Stimulated activated naive CD4-positive, alpha-beta T cell (primary cell): ENCODE data around the gene SLC44A4.

Experiments used
- DNase-seq, 6 experiments: peaks; one replicate each; lab custom pipeline; 2025; lab: John Stamatoyannopoulos, UW

Gene SLC44A4

DNA sequence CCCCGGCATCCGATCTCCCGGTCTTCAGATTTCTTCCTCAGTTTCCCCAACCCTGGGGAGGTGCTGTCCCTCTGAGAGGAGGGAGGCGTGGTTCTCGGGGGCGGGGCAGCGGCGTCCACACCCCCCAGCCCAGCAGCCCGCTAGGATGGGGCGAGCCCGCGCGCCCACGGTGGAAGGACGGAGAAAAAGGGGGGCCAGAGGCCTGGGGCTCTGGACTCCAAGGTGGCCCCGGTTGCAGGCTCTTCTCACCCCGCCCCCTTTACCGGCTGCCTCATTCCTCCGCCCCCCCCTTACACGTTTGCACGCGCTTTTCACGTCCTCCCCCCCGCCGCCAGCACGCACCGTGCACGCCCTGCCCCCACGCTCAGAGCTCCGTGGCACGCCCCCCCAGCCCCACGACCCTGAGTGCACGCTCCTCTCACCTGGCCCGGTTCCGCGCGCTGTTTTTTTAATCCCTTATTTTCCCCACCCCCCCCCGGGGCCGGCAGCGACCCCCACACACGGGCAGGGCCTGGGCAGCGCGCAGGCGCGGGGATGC lies 22.7 kb upstream of the SLC44A4 start:
- DNase-seq, result peak; percentile 61 to 87 (median 78)

DNA sequence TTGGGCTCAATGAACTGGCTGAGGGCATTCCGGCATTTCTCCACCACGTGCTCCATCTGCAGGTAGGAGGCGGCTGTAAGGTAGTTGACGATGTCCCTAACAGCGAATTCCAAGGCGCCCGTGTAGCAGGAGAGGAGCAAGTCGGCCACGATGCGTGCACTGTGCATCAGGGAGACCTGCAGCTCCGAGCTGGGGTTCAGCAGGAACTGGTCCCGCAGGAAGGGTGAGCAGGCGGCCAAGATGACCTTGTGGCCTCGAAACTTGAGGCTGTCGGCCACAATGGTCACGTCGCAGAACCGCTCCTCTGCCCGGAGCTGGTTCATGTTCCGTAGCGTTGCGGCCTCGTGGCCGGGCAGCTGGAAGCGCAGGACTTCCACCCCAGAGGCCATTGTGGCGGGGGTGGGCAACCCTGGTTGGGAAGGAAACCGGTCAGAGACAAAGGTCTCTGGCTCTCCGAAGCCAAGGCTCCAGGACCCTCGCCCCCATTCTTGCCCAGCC lies 22.2 kb upstream of the SLC44A4 start:
- DNase-seq, result no peak

DNA sequence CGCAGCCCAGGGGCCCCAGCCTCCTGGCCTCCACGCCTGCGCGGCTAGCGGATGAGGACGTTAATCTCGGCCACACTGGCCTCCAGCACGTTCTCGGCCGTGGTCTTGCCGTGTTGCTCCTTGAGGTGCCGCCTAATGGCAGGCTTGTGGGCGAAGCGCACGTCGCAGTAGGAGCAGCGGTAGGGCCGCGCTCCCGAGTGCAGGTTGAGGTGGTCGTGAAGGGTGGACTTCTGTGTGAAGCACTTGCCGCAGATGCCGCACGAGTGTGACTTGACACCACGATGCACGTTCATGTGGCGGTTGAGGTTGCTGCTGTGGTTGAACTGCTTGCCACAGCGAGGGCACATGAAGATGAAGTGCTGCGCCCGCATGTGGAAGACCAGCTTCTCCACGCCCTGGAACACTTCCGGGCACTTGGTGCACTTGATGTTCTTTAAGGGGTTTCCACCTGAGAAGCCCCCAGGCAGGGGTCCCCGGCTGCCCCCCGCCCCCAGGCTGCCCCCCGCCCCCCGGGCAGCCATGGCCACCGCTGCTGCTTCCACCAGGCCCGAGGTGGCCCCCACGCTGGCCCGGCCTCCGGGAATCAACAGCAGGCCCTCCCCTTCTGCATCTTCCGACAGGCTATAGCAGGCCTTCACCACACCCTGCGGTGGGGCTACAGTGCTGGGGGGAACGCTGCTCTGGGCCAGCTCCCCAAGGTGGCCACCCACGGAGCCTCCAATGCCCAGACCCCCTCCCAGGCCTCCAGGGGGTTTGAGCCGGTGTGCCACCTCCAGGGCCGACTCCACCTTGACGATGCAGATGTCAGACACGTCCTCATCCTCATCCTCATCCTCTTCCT lies 21.3 kb upstream of the SLC44A4 start:
- no peak for DNase-seq

DNA sequence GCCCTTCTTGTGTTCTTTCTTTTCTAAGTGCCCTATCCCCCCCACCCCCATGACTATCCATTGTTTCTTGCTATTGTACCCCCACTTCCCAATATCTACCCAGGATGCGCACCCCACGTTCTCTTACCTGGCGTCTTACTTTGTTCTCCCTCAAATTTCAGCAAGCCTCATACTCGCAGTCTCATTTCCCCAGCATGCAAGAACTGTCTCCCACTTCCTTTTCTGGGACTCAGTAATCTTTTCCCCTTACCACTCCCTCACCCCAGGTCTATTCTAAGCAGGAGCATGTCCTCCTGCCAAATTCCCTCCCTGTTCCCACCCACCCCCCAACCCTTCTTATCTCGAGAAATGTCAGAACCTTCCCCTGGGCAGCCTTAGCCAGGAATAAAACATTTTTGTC lies 20.4 kb upstream of the SLC44A4 start:
- DNase-seq, result no peak

DNA sequence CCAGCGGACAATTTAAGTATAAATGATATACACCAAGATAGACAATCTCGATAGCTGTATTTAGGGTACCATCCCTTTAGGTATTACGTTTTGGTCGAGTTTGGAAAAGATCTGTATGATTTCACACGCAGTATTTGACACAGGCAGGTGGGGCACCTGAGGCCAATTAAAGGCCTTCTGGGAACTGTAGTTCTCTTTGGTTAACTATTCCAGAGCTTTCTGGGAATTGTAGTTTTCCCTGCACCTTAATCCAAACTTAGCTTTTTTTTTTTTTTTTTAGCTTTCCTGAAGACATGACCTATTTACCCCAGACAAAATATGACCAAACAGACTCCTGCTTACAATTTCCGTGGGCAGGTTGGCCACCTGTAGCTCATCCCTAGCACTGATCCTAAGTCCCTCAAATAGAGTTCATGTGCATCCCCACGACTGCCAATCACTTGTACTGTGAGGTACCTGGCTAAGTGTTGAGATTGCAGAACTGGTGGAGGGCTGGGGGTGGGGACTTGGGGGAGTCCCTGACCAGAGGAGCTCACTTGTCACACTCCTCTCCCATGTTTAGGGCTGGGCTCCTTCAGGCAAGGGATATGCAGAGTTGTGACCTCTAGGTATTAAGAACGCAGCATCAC lies 19.7 kb upstream of the SLC44A4 start:
- DNase-seq, result peak in 5 of 6 experiments; percentile 26 to 69 (median 63)

DNA sequence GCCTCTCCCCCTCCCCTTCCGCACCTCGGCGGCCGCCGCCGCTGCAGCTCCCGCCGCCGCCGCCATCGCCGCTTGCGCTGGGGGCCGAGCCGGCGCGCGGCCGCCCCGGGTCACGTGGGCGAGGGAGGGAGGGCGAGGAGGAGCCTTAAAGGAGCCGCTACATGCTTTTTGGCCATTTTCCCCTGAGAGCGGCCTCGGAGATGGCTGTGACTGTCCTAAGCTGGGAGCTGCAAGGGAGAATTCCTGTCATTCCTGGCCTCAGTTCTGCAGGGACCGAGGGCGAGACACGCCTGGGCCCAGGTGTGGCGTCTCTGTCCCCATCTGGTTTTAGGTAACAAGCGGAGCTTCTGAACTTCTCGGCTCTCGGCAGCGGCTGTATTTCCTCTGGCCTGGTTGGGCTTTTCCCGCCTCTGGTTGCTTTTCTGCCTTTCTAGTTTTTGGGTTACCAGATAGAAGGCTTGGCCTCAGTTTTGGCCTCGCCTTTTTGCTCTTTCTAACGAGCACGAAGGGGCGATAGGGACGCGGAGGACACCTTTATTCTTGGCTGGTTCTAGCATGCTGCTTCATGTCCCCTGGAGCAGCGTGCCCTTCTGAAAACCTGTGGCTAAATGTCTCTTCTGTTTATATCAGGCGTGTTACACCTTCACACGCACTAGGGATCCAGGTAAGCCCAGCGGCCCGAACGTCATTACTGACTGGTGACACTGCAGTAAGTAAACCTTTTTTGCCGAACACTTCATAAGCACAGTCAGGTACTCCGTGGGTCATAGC lies 19.0 kb upstream of the SLC44A4 start, which contains the start of gene EHMT2:
EHMT2 (minus strand) TSS at position 87 of the 771 bp plus-strand sequence; CDS start at position 66, 21 bp downstream.
- DNase-seq, result peak; percentile 66 to 85 (median 79)

DNA sequence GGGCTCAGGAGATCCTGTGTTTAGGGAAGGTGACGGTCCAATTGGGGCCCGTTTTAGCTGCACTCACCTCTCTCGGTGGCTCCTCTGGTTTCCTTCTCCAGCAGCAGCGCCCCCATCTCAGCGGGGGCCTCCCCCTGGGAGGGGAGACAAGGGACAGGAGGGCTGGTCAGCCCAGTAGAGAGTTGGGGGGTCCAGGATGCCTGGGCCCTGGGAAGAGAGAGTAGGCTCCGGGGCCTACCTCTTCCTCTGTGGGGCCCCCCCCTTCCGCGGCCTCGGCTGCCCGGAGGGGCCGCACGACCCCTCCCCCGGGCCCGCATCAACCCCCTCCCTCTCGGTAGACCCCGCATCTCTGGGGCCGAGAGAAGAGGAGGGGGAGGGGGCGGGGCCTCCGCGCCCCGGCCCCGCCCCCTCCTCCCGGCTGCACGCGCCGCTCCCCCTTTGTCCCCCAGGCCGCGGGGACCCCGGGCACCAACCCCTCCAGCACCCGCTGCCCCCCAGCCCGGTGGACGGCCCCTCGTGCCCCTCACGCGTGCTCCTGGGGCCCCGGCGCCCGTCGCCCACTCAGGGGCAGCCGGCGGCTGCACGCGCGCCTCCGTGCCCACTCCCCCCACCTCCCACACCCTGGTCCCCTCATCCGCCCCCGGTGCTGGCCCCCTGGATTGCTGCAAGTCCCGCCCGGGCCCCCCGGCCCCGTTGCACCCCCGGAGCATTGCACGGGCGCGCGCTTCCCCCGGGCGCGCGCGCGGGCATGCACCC lies 18.2 kb upstream of the SLC44A4 start:
- DNase-seq, result peak in 2 of 6 experiments; percentile 37 to 40

DNA sequence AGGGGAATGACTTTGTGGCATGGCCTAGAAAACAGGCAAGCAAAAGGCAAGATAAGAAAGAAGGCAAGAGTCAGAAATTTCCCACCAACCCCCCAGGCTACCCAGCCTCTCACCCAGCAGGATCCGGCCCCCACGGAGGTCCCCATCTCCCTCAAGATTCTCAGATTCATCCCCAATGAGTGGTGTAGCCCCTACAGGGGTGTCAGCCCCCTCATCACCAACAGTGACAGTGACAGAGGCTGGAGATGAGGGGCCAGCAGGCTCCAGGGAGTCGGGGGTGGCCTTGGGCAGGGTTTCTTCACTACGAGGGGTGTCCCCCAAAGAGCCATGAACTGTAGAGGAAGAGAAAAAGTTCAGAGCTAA lies 17.7 kb upstream of the SLC44A4 start:
- DNase-seq, result peak in 1 of 6 experiments; percentile 37

DNA sequence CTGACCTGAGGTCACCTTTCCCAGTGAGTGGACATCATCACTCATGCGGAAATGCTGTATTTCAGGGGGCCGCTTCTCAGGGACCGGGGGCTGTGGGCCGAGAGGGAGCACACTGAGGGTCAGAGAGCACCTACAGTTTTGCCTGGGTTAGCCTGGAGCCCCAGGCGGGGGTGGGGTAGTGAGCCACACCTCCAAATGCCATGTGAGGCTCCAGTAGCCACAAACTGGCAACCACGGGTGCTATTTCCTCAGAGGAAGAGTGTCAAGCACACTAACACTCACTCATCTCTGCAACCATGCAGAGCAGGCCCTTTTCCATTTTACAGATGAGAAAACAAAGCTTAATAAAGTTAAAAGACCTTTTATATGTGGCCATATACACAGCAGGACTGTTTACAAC lies 14.0 kb upstream of the SLC44A4 start:
- DNase-seq, result no peak

DNA sequence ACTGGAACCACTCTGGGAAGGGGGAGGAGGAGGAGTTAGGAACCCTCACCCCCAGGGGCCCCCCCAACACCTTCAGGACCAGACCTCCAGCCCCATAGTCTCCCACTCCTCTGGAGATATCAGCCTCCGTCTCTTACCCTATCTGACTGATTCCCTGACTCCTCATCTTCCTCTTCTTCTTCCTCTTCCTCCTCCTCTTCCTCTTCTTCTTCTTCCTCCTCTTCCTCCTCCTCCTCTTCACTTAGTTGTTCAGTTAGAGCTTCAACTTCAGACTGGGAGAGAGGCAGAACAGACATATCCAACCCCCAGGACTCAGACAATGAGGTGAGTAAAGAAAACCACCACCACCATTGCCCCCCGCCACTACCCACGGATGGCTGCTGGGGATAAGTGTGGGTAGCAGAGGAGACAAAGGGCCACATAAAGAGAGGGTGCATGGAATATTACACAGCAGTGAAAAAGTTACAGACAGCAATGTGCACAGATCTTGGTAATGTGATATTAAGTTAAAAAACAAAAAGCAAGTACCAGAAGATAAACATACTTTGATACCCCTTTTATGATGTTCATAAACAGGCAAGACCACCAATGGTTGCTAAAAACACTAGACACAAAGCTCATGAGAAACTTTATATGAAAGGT lies 10.7 kb upstream of the SLC44A4 start:
- DNase-seq, result no peak

DNA sequence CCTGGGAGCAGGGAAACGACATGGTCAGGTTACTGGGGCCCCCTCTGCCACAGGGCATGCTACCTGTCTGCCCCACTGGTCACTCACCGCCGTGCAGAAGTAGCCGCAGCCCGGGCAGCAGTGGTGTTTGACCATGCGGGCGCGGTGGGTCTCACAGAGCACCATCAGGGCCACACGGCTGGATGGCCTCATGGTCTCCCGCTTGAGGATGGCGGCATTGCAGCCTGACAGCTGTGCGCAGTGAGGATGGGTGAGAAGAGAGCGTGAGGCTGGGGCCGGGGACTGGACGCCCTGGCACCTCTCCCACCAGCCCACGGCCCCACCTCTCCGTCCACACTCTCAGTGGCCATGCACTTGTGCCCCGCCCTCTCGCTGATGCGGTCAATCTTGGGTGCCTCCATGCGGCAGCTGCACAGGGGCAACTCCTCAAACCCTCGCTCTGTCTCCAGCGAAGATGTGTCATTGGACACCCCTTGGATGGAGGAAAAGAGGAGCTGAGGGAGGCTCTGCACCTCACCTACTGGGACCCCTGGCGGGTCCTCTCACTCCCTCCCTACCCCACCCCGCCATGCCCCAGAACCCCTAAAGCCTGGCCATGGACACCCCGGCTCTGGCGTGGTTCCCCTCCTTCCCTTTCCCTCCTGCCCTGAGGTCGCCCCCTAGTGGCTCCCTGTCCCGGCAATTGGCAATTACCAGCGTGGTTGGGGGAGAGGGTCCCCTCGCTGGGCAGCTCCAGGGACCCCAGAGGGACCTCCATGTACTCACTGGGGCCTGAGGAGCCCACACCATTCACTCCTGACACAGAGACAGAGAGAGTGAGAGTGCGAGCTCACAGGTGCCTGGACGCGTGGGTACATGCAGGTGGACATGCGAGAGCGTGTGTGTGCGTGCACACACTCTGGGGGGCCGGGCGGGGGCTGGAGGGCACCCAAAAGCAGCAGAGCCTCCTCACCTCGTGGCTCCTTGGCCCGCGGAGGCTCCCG lies 9.8 kb upstream of the SLC44A4 start:
- DNase-seq, result peak; percentile 17 to 51 (median 40)

DNA sequence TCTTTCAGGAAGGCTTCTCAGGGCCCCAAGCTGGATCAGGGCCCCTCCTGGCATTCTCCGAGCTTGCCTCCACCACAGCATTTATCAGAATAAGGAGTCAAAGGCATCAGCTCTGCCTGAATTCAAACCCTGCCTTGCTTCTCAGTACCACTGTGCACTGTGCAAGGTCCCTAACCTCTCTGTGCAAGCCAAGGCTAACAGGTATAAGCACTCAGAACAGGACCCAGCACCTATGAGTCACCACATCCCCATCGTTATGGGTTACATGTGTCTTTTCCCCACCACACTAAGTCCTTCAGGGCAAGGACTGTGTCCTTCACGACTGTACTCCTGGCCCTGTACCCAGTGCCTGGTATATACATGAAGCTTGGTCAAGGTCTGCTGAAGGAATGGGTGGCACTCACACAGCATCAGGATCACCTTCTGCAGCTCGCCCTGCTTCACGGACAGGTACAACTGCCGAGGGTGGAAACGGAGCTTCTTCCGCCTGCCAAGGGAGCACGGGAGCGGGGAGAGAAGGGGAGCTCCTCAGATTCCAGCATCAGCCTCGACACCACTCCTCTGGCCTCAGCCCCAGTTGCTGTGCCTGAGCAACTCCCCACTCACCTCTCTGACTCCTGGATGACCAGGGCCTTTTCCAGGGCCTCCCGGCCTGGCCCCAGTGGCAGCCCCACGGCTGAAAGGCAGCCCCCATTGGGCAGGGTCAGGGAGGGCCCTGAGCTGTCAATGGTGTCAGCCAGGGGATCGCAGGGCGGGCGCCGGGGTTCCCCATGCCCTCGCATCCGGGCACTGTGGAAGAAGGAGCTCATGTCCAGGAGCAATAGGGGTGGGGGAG lies 8.6 kb upstream of the SLC44A4 start:
- DNase-seq, result no peak

DNA sequence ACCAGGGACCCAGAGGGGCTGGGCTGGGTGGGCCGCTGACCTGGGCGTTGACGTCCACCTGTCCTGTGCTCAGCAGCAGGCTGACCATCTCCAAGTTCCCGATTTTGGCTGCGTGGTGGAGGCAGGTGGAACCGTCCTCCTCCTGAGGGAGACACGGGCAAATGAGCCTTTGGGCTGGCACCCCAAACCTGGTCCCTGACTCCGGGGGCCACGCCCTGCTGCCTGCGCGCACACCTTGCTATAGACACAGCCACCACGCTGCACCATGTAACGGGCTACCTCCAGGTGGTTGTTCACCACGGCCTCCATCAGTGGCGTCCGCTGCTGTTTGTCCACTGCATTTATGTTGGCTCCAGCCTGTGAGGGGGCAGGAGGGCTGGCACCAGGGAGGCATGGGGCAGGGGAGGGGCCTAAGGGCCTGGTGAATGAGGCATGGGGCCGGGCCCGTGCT lies 7.8 kb upstream of the SLC44A4 start:
- DNase-seq, result no peak

DNA sequence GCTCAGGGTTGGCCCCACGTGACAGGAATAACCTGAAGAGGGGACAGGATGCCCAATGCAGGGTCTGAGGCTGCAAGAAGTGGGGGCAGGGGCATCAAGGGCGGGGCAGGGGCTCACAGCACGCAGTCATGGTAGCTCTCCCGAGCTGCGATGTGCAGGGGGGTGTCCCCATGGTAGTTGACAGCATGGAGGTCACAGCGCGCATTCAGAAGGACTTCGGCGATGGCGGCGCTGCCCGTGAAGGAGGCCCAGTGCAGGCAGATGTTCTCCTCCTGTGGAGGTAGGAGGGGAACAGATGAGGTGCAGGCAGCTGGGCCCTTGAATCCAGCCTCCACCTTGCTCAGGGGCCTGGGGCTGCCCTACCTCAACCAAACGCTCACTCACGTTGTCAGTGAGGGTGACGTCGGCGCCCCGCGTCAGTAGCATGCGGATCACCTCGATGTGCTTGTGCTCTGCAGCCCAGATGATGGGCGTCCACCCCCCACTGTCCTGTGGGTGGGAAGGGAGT lies 5.8 kb upstream of the SLC44A4 start:
- no peak for DNase-seq

DNA sequence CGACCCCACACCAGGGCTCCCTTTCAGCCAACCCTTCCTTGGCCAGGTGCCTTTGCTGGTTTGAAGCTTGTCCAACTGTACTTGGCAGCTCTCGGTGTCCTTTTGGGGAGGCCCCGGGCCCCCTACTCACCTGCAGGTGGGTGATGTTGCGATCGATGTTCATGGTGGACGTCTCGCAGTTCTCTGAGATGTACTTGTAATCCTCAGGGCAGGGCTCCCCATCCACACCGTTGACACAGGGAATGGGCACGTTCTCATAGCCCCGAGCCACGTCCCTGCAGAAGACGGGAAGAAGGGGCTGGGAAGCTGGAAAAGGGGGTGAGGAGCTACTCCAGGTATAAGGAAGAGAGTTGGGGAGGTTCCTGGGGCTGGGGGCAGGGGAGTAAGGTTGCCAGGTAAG lies 4.9 kb upstream of the SLC44A4 start:
- no peak for DNase-seq

DNA sequence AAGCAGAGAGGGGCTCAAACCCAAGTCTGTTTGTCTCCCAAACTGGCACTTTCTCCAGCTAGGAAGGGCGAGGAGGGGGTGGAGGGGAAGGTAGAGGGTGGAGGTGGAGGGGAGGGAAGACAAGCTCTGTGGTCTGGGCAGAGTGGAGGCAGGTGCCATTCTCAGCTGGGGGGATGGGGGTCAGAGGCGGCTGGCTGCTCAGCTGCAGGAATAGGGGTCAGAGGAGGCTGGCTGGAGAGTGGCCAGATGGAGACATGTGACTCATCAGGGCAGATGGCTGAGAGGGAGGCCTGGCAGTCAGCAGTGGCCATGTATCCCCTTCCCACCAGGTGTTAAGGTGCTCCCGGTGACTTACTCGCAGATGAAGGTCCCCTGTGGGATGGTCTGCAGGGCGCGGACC lies 3.5 kb upstream of the SLC44A4 start:
- DNase-seq, result no peak

DNA sequence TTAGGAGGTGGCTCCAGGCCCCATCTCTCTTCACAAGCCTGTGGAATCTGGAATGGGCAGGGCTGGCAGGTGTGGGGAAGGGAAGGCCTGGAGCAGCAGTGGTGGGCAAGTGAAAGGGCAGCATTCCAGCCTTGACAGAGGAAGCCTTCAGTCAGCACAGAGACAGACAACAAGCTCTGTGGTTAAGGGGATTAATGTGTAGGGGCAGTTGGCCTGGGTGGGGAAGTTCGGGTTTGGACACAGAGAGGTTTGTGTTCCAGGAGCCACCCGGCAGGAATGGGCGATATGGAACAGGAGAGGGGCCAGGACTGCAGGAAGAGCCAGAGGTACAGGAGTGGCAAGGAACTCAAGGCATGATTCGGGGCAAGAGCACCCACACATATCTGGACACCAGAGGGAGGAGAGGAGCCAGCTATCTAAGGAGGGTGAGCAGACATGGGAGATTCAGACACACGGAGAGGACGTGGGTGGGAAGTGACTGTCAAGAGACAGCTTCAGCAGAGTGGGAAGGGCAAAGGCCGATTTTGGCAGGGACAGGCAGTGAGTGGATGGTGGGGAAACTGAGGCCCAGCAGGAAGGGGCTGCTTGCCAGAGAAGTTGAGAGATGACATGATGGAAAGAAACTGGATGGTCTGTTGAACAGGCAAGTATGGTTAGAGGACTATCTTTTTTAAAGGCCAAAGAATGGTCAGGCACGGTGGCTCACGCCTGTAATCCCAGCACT lies 2.5 kb upstream of the SLC44A4 start:
- DNase-seq, result no peak

DNA sequence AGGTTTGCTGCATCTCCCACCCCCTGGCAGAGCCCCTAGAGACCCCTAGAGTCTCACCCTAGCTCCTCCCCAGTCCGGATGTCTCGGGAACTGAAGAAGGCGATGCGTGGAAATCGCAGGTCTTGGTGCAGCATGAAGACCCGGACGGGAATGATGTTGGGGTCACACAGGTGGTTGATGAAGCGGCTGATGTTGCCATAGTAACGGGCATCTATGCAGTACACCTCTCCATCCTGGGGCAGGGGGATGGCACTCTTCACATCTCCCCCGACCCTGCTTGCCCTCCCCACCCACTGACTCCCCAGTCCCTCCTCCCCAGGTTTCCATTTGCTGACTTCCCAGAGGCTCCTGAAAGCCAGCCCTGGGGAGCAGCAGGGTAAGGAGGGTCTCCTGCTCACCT lies 1.8 kb upstream of the SLC44A4 start:
- DNase-seq, result no peak
